HepG2 (cell line): ENCODE results near the gene FBXO41. TPM values are rescaled to one million over a fixed set of nuclear protein-coding genes. Genes with fewer than 3 reads are reported as not detected.

Source experiments
- BCL6 ChIP-seq: IDR thresholded peaks from 2 replicates; pipeline ENCODE4 v1.6.1; 2016; ENCODE audit warnings: missing genetic modification reagents, missing compliant biosample characterization
- EHMT2 ChIP-seq: fragments of 200-600 bp; sonication (generic); IDR thresholded peaks from 2 replicates; pipeline ENCODE4 v1.7.0; 2017; ENCODE audit warnings: antibody characterized with exemption, low read depth, low read length, borderline replicate concordance
- ETS1 ChIP-seq: sonication (generic); formaldehyde crosslinking; IDR thresholded peaks from 2 replicates; pipeline ENCODE4 v1.4.0; 2020; ENCODE audit warnings: missing genetic modification reagents
- GTF3A ChIP-seq: sonication (generic); formaldehyde crosslinking; conservative IDR thresholded peaks from 2 replicates; pipeline ENCODE4 v1.4.0; 2020; ENCODE audit warnings: mild to moderate bottlenecking, missing genetic modification reagents
- NFKBIZ ChIP-seq: IDR thresholded peaks from 2 replicates; pipeline ENCODE4 v1.6.1; 2018; ENCODE audit warnings: missing genetic modification reagents, missing compliant biosample characterization
- SMARCC2 ChIP-seq: fragments of 450-650 bp; IDR thresholded peaks from 2 replicates; pipeline ENCODE4 v1.6.1; 2017; ENCODE audit warnings: antibody characterized with exemption, mild to moderate bottlenecking
- ZBTB3 ChIP-seq: sonication (generic); formaldehyde crosslinking; IDR thresholded peaks from 2 replicates; pipeline ENCODE4 v1.4.0; 2020; ENCODE audit warnings: low read depth, mild to moderate bottlenecking, moderate library complexity, missing genetic modification reagents, borderline replicate concordance
- ZNF205 ChIP-seq: IDR thresholded peaks from 2 replicates; pipeline ENCODE4 v1.6.1; 2018; ENCODE audit warnings: missing biosample characterization, missing genetic modification reagents
- ZNF260 ChIP-seq: sonication (generic); formaldehyde crosslinking; IDR thresholded peaks from 2 replicates; pipeline ENCODE4 v1.4.0; 2020; ENCODE audit warnings: missing genetic modification reagents, low read depth, mild to moderate bottlenecking, borderline replicate concordance
- ZNF343 ChIP-seq: sonication (generic); formaldehyde crosslinking; IDR thresholded peaks from 2 replicates; pipeline ENCODE4 v1.4.0; 2020; ENCODE audit warnings: mild to moderate bottlenecking, missing genetic modification reagents
- ZNF432 ChIP-seq: sonication (generic); formaldehyde crosslinking; IDR thresholded peaks from 2 replicates; pipeline ENCODE4 v1.5.0; 2020; ENCODE audit warnings: missing genetic modification reagents, mild to moderate bottlenecking, borderline replicate concordance
- ZNF44 ChIP-seq: sonication (generic); formaldehyde crosslinking; IDR thresholded peaks from 2 replicates; pipeline ENCODE4 v1.5.1; 2020; ENCODE audit warnings: mild to moderate bottlenecking, missing genetic modification reagents
- ZNF83 ChIP-seq: sonication (generic); formaldehyde crosslinking; IDR thresholded peaks from 2 replicates; pipeline ENCODE4 v1.4.0; 2020; ENCODE audit warnings: missing genetic modification reagents, mild to moderate bottlenecking, borderline replicate concordance
- polyA plus RNA-seq, 8 experiments: library from polyadenylated mRNA; depleted of rRNA in 3 of 8; stranded (reverse) in 7 of 8; unstranded in 1 of 8; fragments of >200 nt; fragmentation: Illumina TruSeq in 4 of 8; extraction: Trizol in 4 of 8; gene quantifications; 2 replicates each; pipeline versions ENCODE4 v1.2.1 to v1.2.3, GENCODE V29; 2011 to 2016; ENCODE audit warnings: low read depth in 4 of 8, missing spikeins in 1 of 8, mixed read lengths in 1 of 8; ENCODE audit not compliant: insufficient read depth in 1 of 8
- total RNA-seq, 5 experiments: library from RNA; depleted of rRNA; stranded (reverse); fragments of >200 nt; fragmentation: Illumina TruSeq; extraction: Trizol; gene quantifications; 2 replicates each; pipeline ENCODE4 v1.2.3, GENCODE V29; 2016; ENCODE audit warnings: low read depth in 1 of 5
- TF ChIP-seq, protein P1 (sequence below): sonication (generic); formaldehyde crosslinking; IDR thresholded peaks from 2 replicates; pipeline ENCODE4 v1.4.0; 2020; ENCODE audit warnings: missing genetic modification reagents, borderline replicate concordance
- TF ChIP-seq, protein P2 (sequence below): sonication (generic); formaldehyde crosslinking; IDR thresholded peaks from 2 replicates; pipeline ENCODE4 v1.9.0; 2021; ENCODE audit warnings: mild to moderate bottlenecking, missing genetic modification reagents
- TF ChIP-seq, protein P3 (sequence below): sonication (generic); formaldehyde crosslinking; IDR thresholded peaks from 2 replicates; pipeline ENCODE4 v1.4.0; 2020; ENCODE audit warnings: missing genetic modification reagents

Gene FBXO41
- total and polyA plus RNA-seq, 2 of the 13 experiments (the other 11 are each of a cell fraction or from before 2014, with no cell fraction given) = 4.2 to 10.3 TPM

DNA sequence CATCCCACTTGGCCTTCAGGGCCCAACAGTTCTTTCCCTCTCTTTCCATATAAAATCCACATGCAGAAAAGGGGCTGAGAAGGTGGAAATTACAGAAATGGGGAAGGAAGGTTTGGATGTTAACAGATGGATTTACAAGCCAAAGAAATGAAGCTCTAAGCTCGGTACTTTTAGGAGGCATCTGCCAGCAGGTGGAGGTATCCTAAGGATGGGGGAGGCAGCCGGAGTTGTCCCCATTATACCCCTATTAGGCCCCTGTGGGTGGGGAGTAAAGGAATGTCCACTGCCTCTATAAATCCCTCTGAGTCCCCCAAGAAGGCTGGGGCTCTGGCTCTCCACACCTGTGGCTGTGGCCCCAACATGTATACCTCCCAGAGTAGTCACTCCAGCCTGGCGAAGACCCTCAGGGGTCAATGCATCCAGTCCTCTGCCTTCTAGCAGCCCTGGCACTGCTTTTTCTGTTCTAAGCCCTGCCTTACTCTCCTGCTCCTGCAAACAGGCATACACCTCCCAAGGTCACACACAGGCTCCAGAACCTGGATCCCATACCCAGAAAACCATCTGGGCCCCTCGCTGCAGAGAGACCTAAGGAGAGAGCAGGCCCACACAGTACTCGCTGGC lies 1.2 kb downstream of the FBXO41 start (continued):
- TF ChIP-seq EHMT2 = no peak
- no peak for TF ChIP-seq SMARCC2
- TF ChIP-seq ZNF432 (CRISPR knock-in tag) = no peak
- TF ChIP-seq ZNF44 (CRISPR knock-in tag) = no peak
- TF ChIP-seq ZBTB3 (CRISPR knock-in tag) = no peak
- TF ChIP-seq, protein P1, sequence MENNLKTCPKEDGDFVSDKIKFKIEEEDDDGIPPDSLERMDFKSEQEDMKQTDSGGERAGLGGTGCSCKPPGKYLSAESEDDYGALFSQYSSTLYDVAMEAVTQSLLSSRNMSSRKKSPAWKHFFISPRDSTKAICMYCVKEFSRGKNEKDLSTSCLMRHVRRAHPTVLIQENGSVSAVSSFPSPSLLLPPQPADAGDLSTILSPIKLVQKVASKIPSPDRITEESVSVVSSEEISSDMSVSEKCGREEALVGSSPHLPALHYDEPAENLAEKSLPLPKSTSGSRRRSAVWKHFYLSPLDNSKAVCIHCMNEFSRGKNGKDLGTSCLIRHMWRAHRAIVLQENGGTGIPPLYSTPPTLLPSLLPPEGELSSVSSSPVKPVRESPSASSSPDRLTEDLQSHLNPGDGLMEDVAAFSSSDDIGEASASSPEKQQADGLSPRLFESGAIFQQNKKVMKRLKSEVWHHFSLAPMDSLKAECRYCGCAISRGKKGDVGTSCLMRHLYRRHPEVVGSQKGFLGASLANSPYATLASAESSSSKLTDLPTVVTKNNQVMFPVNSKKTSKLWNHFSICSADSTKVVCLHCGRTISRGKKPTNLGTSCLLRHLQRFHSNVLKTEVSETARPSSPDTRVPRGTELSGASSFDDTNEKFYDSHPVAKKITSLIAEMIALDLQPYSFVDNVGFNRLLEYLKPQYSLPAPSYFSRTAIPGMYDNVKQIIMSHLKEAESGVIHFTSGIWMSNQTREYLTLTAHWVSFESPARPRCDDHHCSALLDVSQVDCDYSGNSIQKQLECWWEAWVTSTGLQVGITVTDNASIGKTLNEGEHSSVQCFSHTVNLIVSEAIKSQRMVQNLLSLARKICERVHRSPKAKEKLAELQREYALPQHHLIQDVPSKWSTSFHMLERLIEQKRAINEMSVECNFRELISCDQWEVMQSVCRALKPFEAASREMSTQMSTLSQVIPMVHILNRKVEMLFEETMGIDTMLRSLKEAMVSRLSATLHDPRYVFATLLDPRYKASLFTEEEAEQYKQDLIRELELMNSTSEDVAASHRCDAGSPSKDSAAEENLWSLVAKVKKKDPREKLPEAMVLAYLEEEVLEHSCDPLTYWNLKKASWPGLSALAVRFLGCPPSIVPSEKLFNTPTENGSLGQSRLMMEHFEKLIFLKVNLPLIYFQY (CRISPR knock-in tag) = no peak
- no peak for TF ChIP-seq BCL6 (CRISPR knock-in tag)
- TF ChIP-seq, protein P2, sequence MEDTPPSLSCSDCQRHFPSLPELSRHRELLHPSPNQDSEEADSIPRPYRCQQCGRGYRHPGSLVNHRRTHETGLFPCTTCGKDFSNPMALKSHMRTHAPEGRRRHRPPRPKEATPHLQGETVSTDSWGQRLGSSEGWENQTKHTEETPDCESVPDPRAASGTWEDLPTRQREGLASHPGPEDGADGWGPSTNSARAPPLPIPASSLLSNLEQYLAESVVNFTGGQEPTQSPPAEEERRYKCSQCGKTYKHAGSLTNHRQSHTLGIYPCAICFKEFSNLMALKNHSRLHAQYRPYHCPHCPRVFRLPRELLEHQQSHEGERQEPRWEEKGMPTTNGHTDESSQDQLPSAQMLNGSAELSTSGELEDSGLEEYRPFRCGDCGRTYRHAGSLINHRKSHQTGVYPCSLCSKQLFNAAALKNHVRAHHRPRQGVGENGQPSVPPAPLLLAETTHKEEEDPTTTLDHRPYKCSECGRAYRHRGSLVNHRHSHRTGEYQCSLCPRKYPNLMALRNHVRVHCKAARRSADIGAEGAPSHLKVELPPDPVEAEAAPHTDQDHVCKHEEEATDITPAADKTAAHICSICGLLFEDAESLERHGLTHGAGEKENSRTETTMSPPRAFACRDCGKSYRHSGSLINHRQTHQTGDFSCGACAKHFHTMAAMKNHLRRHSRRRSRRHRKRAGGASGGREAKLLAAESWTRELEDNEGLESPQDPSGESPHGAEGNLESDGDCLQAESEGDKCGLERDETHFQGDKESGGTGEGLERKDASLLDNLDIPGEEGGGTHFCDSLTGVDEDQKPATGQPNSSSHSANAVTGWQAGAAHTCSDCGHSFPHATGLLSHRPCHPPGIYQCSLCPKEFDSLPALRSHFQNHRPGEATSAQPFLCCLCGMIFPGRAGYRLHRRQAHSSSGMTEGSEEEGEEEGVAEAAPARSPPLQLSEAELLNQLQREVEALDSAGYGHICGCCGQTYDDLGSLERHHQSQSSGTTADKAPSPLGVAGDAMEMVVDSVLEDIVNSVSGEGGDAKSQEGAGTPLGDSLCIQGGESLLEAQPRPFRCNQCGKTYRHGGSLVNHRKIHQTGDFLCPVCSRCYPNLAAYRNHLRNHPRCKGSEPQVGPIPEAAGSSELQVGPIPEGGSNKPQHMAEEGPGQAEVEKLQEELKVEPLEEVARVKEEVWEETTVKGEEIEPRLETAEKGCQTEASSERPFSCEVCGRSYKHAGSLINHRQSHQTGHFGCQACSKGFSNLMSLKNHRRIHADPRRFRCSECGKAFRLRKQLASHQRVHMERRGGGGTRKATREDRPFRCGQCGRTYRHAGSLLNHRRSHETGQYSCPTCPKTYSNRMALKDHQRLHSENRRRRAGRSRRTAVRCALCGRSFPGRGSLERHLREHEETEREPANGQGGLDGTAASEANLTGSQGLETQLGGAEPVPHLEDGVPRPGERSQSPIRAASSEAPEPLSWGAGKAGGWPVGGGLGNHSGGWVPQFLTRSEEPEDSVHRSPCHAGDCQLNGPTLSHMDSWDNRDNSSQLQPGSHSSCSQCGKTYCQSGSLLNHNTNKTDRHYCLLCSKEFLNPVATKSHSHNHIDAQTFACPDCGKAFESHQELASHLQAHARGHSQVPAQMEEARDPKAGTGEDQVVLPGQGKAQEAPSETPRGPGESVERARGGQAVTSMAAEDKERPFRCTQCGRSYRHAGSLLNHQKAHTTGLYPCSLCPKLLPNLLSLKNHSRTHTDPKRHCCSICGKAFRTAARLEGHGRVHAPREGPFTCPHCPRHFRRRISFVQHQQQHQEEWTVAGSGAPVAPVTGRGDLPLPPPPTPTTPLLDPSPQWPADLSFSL = no peak
- no peak for TF ChIP-seq ZNF343
- TF ChIP-seq ZNF205 (CRISPR knock-in tag) = no peak
- no peak for TF ChIP-seq ETS1 (CRISPR knock-in tag)
- TF ChIP-seq NFKBIZ (CRISPR knock-in tag) = no peak
- TF ChIP-seq, protein P3, sequence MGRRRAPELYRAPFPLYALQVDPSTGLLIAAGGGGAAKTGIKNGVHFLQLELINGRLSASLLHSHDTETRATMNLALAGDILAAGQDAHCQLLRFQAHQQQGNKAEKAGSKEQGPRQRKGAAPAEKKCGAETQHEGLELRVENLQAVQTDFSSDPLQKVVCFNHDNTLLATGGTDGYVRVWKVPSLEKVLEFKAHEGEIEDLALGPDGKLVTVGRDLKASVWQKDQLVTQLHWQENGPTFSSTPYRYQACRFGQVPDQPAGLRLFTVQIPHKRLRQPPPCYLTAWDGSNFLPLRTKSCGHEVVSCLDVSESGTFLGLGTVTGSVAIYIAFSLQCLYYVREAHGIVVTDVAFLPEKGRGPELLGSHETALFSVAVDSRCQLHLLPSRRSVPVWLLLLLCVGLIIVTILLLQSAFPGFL = no peak
- TF ChIP-seq ZNF260 (CRISPR knock-in tag) = no peak
- TF ChIP-seq ZNF83 = no peak
- 0 out of 2 replicates have a peak, but pooled peaks have one; percentile 24 for TF ChIP-seq GTF3A (CRISPR knock-in tag)
